Activated naive CD8-positive, alpha-beta T cell (primary cell): ENCODE data around the gene MRPL44.
"Not testable (repeated sequence)": the region's sequence is repeated elsewhere in the genome, so short reads cannot be mapped to it uniquely, and the experiment has no call there.

ENCODE experiments used
- H3K27ac Mint-ChIP-seq: one replicate; pipeline ENCODE4 v1.8.0; 2021; ENCODE audit warnings: mixed read lengths
- H3K27me3 Mint-ChIP-seq: one replicate; pipeline ENCODE4 v1.8.0; 2021; ENCODE audit warnings: mixed read lengths
- H3K36me3 Mint-ChIP-seq: one replicate; pipeline ENCODE4 v1.8.0; 2021; ENCODE audit warnings: mixed read lengths
- H3K4me1 Mint-ChIP-seq: one replicate; pipeline ENCODE4 v1.8.0; 2021; ENCODE audit warnings: low read depth, mixed read lengths
- H3K4me3 Mint-ChIP-seq: one replicate; pipeline ENCODE4 v1.8.0; 2021; ENCODE audit warnings: mild to moderate bottlenecking, mixed read lengths
- H3K9me3 Mint-ChIP-seq: one replicate; pipeline ENCODE4 v1.8.0; 2021; ENCODE audit warnings: low read depth, mixed read lengths

The MRPL44 gene

DNA sequence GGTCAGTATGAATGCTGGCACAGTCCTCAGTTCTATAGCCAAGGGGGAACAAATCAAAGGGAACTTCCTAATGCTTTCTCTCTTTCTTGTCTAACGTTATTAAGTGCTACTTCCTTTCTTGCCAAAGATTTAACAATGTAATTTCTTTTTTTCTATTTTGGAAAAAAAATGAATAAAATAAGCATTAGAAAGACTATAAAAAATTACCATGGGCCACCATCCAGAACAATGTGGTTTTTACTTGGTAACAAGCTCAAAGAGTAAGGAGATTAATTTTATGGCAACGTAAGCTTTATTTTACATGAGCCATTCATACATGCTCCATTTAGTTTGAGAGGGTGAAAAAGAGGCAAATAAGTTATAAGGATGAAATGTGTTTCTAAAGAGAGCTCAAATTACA is 41.7 kb downstream of the MRPL44 start:
- Mint-ChIP-seq H3K27me3 (no peaks in the 10 kb centered on the region), H3K9me3 (no peaks in the 10 kb centered on the region), H3K36me3 (peaks cover 13% of the 10 kb centered on the region), H3K4me3 (no peak overlapping the region), H3K27ac (no peak overlapping the region), H3K4me1 (peaks cover 9% of the 10 kb centered on the region)

DNA sequence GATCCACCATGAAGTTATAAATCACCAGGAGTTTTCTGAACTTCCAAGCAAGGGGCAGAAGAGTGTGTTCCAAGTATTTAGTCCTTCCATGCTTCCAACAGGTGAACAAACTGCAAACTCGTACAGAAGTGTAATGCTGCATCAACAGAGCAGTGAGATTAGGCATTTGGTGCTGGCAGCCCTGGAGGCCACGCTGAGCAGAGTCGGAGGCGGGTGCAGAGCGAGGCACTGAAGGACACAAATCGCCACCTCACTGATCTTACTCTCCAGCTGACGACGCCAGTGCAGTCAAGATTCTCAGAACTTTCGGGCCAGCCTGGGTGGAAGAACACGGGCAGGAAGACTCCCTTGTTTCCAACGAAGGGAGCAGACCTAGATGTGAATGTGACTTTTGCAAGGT is 42.6 kb downstream of the MRPL44 start:
- H3K27ac Mint-ChIP-seq: no peak overlapping the region
- H3K4me3 Mint-ChIP-seq: no peak overlapping the region
- peaks cover 6% of the 10 kb centered on the region for H3K4me1 Mint-ChIP-seq
- peaks cover 13% of the 10 kb centered on the region for H3K36me3 Mint-ChIP-seq
- no peaks in the 10 kb centered on the region for H3K27me3 Mint-ChIP-seq
- no peaks in the 10 kb centered on the region for H3K9me3 Mint-ChIP-seq

DNA sequence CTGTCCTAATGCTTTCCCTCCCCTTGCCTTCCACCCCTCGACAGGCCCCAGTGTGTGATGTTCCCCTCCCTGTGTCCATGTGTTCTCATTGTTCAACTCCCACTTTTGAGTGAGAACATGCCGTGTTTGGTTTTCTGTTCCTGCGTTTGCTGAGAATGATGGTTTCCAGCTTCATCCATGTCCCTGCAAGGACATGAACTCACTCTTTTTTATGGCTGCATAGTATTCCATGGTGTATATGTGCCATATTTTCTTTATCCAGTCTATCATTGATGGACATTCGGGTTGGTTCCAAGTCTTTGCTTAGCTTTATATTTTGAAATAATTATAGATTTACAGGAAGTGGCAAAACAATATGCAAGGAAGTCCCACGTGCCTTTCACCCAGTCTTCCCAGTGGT is 43.4 kb downstream of the MRPL44 start:
- H3K9me3 Mint-ChIP-seq, H3K27me3 Mint-ChIP-seq, H3K4me3 Mint-ChIP-seq, H3K27ac Mint-ChIP-seq, H3K4me1 Mint-ChIP-seq: not testable (repeated sequence)
- peaks cover 11% of the 10 kb centered on the region for H3K36me3 Mint-ChIP-seq

DNA sequence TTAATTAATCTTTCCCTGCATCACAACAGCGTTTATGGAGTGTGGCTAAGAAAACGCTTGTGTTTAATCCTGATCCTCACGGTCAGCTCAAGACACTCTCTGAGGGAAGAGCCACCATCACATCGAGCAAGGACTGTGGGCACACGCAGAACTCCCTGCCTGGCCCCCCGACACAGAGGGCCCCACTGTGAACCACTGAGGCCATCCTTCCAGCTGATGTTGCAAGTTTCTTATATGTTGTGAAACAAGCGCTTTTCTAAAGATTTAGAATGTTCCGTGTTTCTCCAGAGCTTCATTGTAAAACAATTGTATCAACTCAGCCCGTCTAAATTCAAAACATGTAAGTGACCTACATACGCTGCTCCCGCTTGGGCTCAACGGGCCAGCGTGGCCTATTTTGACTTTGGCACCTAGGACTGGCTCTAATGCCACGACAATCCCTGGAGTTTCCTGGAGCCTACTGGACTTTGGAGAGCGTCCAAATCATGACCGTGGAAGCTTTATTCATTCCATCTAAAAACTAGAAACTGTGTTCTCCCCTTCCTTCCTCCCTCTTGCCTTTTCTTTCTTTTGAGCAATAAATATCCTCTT is 46.9 kb downstream of the MRPL44 start:
- no peaks in the 10 kb centered on the region for H3K9me3 Mint-ChIP-seq
- no peaks in the 10 kb centered on the region for H3K4me1 Mint-ChIP-seq
- H3K36me3 Mint-ChIP-seq: peaks cover 7% of the 10 kb centered on the region
- no peaks in the 10 kb centered on the region for H3K27me3 Mint-ChIP-seq
- no peak overlapping the region for H3K27ac Mint-ChIP-seq
- no peak overlapping the region for H3K4me3 Mint-ChIP-seq

DNA sequence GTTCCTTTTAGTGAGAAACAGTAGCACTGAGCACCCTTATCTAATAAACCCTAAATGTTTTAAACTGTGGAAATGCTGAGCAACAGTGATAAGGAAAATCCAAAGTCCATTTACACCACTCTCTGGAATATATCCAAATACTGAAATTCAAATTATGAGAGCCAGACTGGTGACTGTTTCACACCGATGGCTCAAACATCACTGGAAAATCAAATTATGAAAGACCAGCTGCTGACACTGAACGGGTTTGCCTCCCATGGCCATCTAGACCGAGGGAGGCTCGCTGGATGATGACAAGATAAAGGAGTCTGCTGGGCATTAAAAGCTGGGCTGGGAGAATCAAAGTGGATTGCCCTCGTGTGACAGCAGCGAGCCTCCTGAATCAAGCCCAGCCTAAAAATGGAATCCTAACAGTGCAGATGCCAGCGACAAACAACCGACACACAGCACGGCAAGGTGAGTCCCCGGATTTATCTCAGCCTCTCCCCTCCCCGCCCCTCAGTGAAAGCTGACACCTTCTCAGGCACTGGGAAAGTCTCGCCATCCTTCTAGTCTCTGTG is 51.5 kb downstream of the MRPL44 start:
- Mint-ChIP-seq H3K27ac (no peak overlapping the region), H3K36me3 (peaks cover 2% of the 10 kb centered on the region), H3K9me3 (no peaks in the 10 kb centered on the region), H3K4me1 (peaks cover 8% of the 10 kb centered on the region), H3K4me3 (no peak overlapping the region), H3K27me3 (no peaks in the 10 kb centered on the region)

DNA sequence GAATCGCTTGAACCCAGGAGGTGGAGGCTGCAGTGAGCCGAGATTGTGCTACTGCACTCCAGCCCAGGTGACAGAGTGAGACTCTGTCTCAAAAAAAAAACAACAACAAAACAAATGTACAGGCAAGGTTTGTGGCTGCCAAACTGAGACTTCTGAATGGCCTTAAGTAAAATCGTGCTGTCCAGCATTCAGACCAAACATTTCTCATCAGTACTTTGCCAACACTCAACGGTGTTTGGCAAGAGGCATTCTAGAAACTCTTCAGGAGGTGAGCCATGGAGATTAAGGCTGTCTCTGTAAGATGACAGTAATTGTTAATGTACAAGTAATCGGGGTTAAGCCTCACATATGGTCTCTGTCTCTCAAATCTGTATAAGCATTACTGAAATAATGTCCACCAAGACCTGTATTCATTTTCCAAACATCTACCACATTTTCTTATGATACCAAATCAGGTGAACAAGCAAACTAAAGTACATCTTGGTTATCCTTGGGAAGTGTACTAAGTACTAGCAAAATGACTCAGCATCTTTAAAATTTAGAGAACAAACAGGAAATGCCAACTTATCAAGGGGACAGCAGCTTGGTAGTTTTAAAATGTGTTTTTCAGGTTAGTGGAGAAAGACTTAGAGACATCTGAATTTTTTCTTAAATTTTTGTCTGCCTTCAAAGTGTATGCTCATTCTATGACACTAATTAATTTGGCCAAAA is 52.5 kb downstream of the MRPL44 start:
- Mint-ChIP-seq H3K36me3 (peaks cover 2% of the 10 kb centered on the region), H3K4me3 (no peak overlapping the region), H3K27me3 (no peaks in the 10 kb centered on the region), H3K27ac (no peak overlapping the region), H3K9me3 (no peaks in the 10 kb centered on the region), H3K4me1 (peaks cover 10% of the 10 kb centered on the region)

DNA sequence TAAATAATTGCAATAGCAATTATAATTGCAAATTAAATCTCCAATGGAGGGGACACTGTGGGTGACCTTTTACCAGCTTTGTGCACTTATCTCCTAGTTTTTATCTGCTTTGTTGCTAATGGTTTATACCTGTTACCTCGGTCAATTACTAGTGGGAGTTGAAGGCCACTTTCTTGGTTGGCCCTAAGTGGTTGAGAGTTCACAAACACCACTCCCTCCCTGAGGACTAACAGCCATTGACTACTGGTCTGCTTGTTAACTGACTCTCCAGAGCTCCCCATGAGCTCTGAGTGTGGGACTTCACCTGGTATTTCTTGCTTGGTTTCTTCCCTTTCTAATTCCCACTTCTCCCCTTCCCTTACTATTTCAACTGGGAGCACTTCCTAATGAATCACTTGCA is 54.6 kb downstream of the MRPL44 start:
- H3K27ac Mint-ChIP-seq: no peak overlapping the region
- no peak overlapping the region for H3K4me3 Mint-ChIP-seq
- H3K27me3 Mint-ChIP-seq: no peaks in the 10 kb centered on the region
- H3K9me3 Mint-ChIP-seq: no peaks in the 10 kb centered on the region
- H3K4me1 Mint-ChIP-seq: peaks cover 25% of the 10 kb centered on the region
- H3K36me3 Mint-ChIP-seq: peaks cover 2% of the 10 kb centered on the region

DNA sequence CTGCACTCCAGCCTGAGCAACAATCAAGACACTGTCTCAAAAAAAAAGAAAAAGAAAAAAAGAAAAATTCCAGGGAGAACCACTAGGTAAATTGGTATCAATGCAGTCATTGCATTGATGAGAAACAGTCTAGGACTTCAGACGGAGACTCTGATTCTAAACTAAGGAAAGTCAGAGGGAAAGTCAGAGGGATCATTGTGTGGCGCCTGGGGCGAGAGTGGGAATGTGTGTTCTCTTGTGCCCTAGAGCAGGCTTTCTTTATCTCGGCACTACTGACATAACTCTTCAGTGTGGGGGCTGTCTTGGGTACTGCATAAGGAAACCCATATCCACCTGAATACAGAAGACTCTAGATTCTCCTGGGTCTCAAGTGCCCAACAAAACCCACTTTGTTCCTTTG is 57.1 kb downstream of the MRPL44 start:
- peaks cover 36% of the 10 kb centered on the region for H3K4me1 Mint-ChIP-seq
- H3K36me3 Mint-ChIP-seq: peaks cover 2% of the 10 kb centered on the region
- no peak overlapping the region for H3K27ac Mint-ChIP-seq
- H3K27me3 Mint-ChIP-seq: no peaks in the 10 kb centered on the region
- H3K9me3 Mint-ChIP-seq: no peaks in the 10 kb centered on the region
- H3K4me3 Mint-ChIP-seq: no peak overlapping the region

DNA sequence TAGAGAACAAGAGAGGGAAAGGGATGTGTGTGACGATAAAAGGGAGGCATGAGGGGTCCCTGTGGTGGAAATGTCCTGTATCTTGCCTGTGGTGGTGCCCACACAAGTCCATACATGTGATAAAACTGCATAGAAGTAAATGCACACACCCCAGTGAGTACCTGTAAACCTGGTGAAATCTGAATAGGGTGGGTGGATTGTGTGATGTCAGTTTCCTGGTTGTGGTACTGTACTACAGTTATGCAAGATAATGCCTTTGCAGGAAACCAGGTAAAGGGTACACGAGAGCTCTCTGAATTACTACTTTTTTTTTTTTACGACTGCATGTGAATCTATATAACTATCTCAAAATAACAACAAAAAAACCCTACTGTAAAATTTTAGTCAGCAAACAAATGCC is 59.7 kb downstream of the MRPL44 start:
- Mint-ChIP-seq H3K4me1 (peaks cover 33% of the 10 kb centered on the region), H3K4me3 (peak overlapping the region; percentile 9), H3K36me3 (peaks cover 4% of the 10 kb centered on the region), H3K27ac (no peak overlapping the region), H3K9me3 (no peaks in the 10 kb centered on the region), H3K27me3 (no peaks in the 10 kb centered on the region)
